SK-MEL-5 (cell line): ENCODE data around the gene KLHDC3. TPM values are rescaled to one million over a fixed set of nuclear protein-coding genes. Genes with fewer than 3 reads are reported as not detected.

Experiments used
- DNase-seq: peaks from one replicate; pipeline ENCODE4 v3.0.0-alpha.2; 2016; ENCODE audit warnings: low read depth, low spot score
- in situ Hi-C: cut with HindIII; loops from 2 replicates; pipeline ENCODE4 v1.10.0; 2016; ENCODE audit warnings: low sequenced_read_pairs, high pct_unique_total_duplicates, low pct_unique_long_range_greater_than_20kb
- polyA plus RNA-seq, 2 experiments: library from polyadenylated mRNA; depleted of rRNA; stranded (reverse); fragments of >200 nt; gene quantifications; 2 replicates each; pipeline ENCODE4 v1.2.3, GENCODE V29; 2015
- total RNA-seq: library from RNA; depleted of rRNA; stranded (reverse); fragments of >200 nt; shearing (Covaris generic); gene quantifications from 2 replicates; pipeline ENCODE4 v1.2.3, GENCODE V29; 2014; rRNA removed

The KLHDC3 gene, protein sequence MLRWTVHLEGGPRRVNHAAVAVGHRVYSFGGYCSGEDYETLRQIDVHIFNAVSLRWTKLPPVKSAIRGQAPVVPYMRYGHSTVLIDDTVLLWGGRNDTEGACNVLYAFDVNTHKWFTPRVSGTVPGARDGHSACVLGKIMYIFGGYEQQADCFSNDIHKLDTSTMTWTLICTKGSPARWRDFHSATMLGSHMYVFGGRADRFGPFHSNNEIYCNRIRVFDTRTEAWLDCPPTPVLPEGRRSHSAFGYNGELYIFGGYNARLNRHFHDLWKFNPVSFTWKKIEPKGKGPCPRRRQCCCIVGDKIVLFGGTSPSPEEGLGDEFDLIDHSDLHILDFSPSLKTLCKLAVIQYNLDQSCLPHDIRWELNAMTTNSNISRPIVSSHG
- 61.6 and 67.9 TPM in 2 replicates for total RNA-seq
- polyA plus RNA-seq (2015; cell fraction: cytosol; rRNA removed): 44.2 and 54.0 TPM in 2 replicates
- polyA plus RNA-seq (2015; cell fraction: nucleus; rRNA removed): 39.7 and 45.4 TPM in 2 replicates

DNA sequence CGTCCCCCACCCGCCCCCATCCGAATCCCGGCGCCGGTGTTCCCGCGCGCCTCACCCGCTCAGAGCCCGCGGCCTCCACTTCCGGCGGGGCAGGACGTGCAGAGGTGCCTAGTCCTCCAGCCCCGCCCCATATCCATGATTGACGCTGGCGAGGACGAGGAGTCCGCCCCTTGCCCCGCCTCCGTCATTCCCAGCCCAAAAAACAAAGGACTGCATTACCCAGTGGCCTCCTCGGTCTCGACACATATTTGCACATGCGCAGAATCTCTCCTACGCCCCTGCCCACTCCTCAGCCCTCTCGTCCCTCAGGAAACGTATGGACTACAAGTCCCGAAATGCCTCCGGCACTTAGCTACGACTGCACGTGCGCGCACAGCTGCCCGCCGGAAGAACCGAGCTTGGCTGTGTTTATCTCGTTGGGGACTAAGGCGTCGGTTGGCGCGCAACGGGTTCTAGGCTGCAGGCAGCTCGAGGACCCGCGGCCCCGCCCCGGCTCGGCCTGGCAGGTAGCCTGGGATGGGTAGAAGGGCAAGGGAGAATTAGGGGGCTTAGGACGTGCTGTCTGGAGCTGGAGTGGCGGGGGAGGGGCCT, at the start of gene KLHDC3, which contains the start of gene MEA1:
TSS of gene KLHDC3 (plus strand) at position 407 of the 591 bp plus-strand sequence. CDS start 2,944 bp downstream, outside the sequence.
TSS of gene MEA1 (minus strand) at position 104 of the 591 bp plus-strand sequence. CDS start 133 bp downstream, outside the sequence.
- in situ Hi-C loops: no loop called here

DNA sequence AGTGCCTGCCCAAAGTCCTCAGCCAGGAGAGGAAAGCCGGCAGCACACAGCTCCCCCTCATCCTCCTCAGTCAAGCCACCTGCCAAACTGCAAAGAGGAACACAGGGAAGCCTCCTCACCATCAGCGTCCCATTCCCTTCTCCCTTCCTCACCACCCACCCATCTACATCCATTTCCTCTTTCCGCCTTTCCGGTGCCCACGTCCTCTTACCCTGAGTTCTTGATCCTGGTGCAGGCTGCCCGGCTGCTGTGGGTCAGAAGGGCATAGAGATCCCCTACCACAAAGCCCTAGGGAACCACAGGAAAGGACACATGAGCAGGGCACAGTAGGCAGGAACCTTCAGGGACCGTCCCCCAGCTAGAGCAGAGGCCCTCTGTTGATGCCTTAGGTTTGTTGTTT, 47.5 kb upstream of the KLHDC3 start:
- no peak for DNase-seq
- in situ Hi-C loops: no loop called here

More for the DNA sequence above, at the start of gene KLHDC3, which contains the start of gene MEA1:
- DNase-seq: peak; percentile 100

DNA sequence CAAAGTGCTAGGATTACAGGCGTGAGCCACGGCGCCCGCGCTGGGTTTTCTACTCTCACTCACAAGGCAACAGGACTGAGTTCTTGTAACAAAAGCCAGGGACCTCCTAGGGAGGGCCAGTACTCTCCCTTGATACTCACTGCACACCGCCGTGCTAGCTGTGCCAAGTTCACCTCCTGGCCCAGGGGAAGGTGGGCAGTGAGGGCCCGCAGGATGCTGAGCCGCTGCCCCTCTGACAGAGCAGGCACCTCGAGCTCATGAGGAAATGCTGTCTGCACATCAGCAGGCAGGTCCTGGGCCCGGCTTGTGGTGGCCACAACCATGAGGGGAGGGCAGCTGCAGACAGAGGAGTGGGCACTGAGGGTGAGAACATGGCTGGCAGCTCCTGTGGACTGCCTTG, 46.8 kb upstream of the KLHDC3 start:
- in situ Hi-C loops: no loop called here

DNA sequence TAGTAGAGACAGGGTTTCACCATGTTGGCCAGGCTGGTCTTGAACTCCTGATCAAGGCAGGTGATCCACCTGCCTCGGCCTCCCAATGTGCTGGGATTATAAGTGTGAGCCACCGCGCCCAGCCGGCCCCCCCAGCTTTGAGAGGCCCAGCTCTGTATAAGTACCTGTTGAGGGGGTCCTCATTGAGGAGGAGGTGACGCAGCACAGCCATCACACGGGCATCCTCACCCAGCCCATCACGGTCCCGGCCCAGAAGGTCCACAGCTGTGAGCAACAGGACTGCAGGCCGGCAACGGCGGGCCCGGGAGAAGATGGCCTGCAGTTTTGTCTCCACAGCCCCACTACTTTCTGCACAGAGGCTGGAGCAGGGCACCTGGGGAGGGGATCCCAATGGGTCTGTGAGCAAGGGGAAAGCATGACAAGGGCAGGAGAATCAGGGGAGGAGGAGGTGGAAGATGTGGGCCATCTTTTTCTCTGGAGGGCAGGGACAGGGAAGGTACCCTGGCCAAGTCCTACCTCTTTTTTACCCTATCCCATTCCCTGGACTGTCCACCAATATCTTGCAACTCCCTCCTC, 45.8 kb upstream of the KLHDC3 start:
- no peak for DNase-seq
- in situ Hi-C loops: no loop called here

More for the DNA sequence above, 46.8 kb upstream of the KLHDC3 start:
- no peak for DNase-seq

DNA sequence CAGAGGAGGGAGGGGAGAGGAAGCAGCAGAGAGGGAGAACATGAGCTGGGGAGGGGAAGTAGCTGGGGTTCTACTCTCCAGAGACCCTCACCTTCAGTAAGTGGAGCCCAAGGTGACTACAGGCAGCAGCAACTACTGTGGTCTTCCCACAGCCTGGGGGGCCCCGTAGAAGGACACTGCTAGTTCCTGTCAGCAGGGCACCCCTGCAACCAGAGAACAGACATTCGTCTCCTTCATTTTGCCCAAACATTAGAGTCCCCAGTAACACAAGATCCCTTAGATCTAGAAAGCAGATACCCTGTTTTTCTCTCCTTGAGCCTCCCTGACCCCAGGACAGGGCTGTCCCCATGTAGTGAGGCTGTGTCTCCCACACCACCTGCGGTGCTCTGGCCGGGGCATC, 45.3 kb upstream of the KLHDC3 start:
- no peak for DNase-seq
- in situ Hi-C loops: no loop called here

DNA sequence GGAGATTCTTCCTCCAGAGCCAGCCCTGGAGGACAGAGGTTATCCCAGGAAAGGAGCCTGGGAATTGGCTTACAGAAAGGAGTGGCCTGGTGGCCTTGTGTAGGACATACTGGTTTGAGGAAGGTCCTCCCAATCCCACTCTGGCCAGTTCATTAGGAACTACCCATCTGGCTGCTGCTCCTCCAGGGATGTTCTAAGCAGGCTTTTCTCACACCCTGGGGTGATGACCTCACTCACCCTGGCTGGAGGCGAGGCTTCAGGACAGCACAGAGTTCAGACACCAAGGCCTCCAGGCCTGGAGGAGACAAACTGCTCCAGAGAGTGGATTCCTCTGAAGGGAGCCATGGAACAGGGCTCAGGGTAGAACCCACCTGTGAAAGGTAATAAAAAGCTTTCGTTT, 44.6 kb upstream of the KLHDC3 start:
- no peak for DNase-seq
- in situ Hi-C loops: no loop called here

DNA sequence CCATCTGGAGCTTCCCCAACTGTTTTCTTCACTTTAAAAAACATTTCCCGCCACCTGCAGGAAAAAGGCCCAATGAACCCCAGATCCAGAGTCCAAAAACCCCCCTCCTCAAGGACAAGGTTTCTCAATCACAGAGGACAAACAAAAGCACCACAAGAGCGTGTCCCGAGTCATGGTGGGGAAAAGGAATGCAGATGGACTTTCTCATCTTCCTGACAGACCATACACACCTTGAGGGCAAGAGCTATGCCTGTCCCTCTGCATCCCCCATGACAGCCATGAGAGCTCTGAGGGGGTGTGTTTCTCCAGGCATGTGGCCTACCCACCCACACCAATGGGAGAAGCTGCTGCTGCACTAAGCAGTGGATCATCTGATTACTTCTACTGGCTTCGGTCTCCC, 44.1 kb upstream of the KLHDC3 start:
- in situ Hi-C loops: no loop called here
- DNase-seq: no peak

DNA sequence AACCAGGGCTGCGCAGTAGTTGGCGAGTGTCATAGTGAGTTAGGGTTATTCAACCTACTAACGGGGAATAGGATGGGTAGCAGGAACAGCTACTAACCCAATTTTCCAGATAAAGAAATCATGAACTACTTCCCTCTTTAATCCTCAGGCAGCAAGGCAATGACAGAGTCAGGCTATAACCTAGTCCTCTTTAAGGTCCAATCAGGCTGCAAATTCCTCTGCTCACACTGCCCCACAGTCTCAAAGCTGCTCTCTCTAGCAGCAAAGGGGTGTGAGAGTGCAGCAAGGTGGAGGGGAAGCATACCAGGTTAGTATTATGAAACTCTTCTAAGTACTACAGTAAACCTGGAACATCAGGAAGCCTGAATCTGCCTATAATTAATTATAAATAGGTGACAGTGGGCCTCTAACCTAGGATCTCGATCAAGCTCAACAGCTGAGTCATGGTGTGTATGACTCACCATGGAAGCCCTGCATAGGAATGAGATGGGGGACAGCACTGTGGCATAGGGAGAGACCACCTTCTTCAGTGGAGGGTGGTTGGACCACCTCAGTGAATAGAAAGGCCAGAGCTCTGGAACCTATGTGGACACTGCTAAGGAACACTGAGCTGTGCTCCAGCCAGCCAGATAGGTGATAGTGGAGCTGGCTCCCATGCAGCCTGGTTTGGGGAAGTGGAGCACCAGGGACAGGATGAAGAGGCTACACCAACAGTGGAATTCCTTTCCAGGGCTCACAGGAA, 43.0 kb upstream of the KLHDC3 start:
- in situ Hi-C loops: no loop called here
- DNase-seq: no peak

DNA sequence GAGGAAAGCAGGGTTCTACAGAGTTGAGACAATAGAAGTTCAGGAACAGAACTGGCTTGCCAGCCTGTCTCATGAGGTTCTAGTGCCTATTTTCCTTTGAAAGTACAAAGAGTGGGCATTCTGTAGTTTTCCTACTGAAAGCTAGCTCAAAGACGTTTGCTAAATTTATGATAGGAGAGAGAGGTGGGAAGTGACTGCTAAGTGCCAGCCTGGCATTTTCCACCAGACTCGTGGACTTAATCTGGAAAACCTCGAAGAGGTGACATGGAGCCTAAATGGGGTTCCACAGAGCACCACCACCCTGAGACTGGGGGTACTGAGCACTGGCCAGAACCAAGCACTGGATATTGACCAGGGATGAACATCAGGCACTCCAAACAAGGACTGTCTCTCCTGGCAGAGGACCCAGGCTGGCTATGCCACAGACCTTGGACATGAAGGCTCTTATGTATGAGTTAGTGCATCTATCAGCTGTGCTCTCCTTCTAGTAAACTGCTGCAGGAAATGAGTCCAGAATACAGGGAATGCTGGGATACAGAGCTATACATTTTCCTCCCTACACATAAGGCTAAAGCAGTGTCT, 42.2 kb upstream of the KLHDC3 start:
- no peak for DNase-seq
- in situ Hi-C loops: no loop called here

DNA sequence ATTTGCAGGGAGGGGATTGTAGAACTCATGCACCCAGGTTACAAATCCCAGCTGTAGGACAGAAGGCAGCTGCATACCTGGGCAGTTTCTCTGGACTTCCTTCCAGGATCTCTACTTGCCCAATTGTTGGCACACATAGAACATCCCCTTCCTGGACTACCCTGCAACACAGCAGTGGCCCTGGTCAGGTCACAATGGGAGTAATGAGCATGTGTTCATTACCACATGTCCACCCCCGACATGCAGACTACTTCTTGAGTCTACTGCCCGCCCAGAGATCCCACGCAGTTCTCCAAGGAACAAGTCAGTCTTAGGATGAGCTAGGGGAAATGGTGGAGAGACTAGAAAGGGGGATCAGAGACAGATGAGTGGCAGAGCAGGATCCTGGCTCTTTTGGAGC, 40.1 kb upstream of the KLHDC3 start:
- no peak for DNase-seq
- in situ Hi-C loops: no loop called here

DNA sequence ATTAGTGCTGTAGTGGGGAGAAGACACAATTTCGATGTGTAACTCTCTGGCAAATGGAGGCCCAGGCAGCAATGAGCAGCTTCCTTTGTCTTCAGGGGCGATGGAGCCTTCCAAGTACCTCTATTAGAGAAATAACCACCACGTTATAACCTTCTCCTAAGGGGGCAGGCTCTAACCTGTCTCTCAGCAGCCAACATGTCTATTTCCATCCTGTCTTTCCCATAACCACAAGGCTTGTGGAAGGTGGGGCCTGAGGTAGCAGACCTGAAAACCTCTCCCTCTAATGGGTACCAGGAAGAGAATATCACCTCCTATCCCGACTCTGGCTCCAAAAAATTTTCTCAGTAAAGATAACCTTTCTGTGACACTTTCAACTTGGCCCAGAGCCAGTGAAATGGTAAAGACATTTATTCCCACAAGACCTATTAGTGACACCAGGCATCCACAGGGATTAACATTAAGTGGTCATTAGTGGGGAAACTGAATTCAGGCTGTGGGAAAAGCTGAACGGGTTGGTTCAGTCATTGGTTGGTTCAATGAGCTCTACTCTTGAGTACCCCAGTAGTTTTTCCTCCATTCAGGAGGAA, 39.0 kb upstream of the KLHDC3 start:
- in situ Hi-C loops: no loop called here
- DNase-seq: no peak

DNA sequence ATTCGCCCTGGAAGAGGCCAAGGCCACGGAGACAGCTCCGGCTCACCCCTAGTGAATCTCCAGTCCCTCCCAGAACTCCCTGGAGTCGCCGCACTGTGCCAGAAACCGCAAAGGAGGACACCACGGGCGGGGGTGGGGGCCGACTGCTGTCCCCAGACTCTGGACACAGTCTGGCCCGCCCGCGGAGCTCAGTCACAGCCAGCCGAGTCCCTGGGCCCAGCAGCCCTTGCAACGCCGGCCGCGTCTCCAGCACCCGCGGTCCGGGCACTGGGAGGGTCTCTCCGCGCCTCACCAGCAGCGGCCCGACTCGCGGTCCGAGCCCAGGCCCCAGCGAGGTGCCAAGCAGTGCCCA, 35.6 kb upstream of the KLHDC3 start:
- DNase-seq: no peak
- in situ Hi-C loops: no loop called here

DNA sequence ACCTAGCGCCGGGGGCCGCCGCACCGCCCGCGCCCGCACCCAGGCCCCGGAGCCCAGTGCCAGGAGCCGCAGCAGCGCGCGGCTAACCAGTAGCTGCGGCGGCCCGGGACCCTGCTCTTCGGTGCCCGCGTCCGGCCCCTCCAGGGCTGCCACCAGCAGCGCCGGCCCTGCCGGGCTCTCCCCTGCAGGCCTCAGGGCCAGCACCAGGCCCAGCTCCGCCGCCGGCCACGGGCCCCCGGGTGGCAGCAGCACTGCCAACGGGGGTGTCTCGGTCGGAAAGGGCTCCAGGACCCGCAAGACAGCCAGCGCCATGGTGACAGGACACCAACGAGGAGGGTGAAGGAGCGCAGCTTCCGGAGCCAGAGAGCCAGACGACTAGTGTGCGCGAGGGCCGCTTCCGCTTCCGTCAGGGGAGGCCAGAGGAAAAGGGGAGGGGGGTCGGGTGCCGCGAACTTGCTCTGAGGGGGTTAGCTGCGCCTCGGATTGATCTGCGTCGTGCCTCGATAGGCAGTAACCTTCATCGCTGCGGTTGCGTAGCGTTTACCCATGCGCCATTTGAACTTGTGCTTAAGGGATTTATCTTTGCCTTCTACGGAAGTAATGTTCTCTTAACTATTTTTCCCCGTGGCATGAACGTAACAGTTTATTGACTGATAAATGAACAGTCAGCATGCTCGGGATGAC, 35.1 kb upstream of the KLHDC3 start, which contains the start of gene PEX6:
TSS of gene PEX6 (minus strand) at position 343 of the 684 bp plus-strand sequence. CDS start at position 312, 31 bp downstream.
- in situ Hi-C loops: no loop called here
- peak; percentile 81 for DNase-seq

DNA sequence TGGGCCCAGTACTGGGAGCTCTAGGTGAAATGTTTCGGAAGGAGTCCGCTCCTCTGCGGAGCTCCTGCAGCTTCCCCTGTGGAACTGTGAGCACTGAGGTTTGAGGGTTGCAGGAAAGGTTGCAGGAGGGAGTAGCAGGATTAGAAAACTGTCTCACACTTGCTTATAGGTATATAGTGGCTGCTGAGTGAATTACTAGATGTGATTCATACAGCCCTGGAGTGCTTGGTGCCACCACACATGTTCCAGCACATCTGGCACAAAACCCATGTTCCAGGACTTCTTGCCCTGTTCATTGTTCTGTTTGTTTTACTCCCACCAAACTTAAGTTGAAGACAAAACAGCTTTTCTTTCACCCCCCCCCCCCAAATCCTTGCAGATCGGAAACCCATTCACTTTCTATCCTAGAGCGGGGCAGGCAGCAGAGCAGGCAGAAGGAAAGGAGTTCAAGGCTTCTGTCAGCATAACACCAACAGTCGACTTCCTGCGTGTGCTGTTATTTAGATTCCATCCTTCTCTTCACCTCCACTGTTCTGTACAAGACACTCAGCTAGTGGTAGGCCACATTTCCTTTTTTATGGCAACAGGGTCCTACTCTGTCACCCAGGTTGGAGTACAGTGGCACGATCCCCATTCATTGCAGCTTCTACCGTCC, 34.4 kb upstream of the KLHDC3 start:
- no peak for DNase-seq

DNA sequence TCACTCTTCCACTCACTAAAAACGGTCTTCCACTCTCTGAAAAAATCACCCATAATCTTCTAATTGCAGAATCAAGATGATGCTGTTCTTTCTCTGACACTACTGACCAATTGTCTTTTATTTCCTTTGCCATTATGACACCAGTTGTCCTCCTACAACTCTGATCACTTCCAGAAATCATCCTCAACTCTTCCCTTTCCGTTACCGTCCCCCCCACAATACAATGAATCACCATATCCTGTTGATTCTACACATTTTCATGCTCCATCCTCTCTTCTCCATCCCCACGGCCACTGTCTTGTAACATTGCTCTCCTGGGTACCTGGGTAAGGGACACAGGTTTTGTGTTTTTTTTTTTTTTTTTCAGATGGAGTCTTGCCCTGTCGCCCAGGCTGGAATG, 32.2 kb upstream of the KLHDC3 start:
- in situ Hi-C loops: no loop called here

More for the DNA sequence above, 34.4 kb upstream of the KLHDC3 start:
- in situ Hi-C loops: no loop called here

More for the DNA sequence above, 32.2 kb upstream of the KLHDC3 start:
- DNase-seq: no peak
